Activated naive CD4-positive, alpha-beta T cell treated with anti-CD3 and anti-CD28 coated beads, Interleukin-2, amount 50 U/mL, for 72 hours (primary cell): ENCODE measurements around the gene MLXIP. TPM values are rescaled to one million over a fixed set of nuclear protein-coding genes. Genes with fewer than 3 reads are reported as not detected.
A peak's percentile ranks its signal among the peaks of the same experiment; 100 is the strongest.

ENCODE experiments used
- ATAC-seq, 2 donors: fragments of 150-1000 bp; cut with Tn5 transposase; 2 replicates each; pipeline ENCODE4 v1.10.0; 2021; ENCODE audit warnings: mild to moderate bottlenecking in 2 of 2, moderate library complexity in 2 of 2
- DNase-seq, 2 donors: peaks; one replicate each; pipeline ENCODE4 v3.0.0; 2021 to 2022; ENCODE audit warnings: low spot score in 2 of 2
- H3K27ac Mint-ChIP-seq, 2 donors: one replicate each; pipeline ENCODE4 v1.8.0; 2022; ENCODE audit warnings: mild to moderate bottlenecking in 2 of 2, mixed read lengths in 2 of 2
- H3K36me3 Mint-ChIP-seq, 2 donors: one replicate each; pipeline ENCODE4 v1.8.0; 2022; ENCODE audit warnings: mixed read lengths in 2 of 2
- H3K9me3 Mint-ChIP-seq, 2 donors: one replicate each; pipeline ENCODE4 v1.8.0; 2022; ENCODE audit warnings: mixed read lengths in 2 of 2
- total RNA-seq, 2 donors: library from RNA; stranded (reverse); gene quantifications; one replicate each; pipeline ENCODE4 v1.2.3, GENCODE V29; 2022

The MLXIP gene
- total RNA-seq, 2 donors from 2014 or later, result 34.9 to 36.0 TPM

DNA sequence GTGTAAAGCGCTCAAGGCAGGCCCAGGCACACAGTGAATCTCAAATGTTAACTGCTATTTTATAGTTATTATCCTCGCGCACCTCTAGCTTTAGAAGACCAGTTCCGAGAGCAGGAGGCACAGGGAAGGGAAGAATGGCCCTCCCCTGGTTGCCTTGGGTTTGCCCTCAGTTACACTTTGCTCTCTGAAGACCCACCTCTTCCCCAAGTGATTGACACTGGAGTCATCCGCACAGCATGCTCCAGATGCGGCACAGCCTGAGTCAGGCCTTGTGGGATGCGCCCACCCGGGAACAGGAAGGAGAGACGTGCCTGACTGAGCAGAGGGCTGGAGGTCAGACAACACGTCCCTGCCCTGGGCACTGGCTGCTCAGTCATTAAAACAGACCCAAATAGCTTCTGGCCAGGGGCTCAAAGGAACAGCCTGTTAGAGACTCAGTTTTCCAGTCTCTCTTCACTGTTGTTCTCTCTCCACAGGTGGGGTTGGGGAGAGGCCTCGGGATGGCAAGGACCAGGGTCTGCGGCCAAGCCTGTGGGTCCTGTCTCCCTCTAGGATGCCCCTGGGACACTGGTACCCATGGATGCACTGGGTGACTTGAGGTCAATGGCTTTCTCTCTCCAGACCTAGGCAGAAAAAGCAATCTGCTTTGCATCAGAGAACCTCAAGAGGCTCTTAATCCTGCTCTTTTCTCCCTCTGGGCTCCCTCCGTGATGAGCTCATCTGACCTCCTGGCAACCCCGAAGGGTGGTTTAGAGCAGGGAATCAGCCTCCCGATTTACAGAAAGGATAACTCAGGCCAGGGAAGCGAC is 13.6 kb upstream of the MLXIP start:
- no peaks in the 10 kb centered on the region for H3K9me3 Mint-ChIP-seq
- H3K36me3 Mint-ChIP-seq, result no peaks in the 10 kb centered on the region
- no peak overlapping the region for H3K27ac Mint-ChIP-seq
- no peak for DNase-seq
- no peak for ATAC-seq

DNA sequence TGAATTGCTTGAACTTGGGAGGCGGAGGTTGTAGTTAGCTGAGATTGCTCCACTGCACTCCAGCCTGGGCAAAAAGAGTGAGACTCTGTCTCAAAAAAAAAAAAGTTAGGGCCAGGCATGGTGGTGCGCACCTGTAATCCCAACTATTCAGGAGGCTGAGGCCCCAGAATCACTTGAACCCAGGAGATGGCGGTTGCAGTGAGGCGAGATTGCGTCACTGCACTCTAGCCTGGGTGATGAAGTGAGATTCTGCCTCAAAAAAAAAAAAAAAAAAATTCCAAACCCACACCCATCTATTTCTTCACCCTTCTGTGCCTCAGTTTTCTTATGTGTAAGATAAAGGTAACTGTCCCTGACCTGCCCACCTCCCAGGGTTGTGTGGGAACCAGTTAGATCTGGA is 11.0 kb upstream of the MLXIP start:
- peak in 1 of 2 donors; percentile 28 for ATAC-seq
- DNase-seq, result no peak
- H3K27ac Mint-ChIP-seq, result peak overlapping the region in 1 of 2 donors; percentile 76
- H3K9me3 Mint-ChIP-seq, result no peaks in the 10 kb centered on the region
- no peaks in the 10 kb centered on the region for H3K36me3 Mint-ChIP-seq

DNA sequence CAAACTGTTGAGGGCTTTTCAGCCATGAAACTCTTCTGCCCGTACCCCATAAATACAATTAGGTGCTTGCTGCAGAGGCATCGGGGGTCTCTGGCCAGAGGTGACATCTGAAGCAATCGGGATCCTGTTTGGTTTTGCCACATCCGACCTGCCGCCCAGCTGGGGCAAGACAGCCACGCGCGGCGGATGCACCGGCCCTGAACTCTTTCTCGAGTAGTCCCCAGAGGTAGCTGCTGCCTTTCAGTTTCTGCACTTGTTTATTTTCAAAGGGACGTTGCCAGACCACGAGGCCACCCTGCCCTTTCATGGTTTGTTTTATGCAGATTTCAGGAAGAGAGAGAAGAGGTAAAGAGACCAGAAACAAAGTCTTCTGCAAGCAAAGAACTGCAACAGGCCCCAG is 10.6 kb upstream of the MLXIP start:
- Mint-ChIP-seq H3K9me3 (no peaks in the 10 kb centered on the region), H3K36me3 (no peaks in the 10 kb centered on the region), H3K27ac (peak overlapping the region in 1 of 2 donors; percentile 76)
- DNase-seq (peak in 1 of 2 donors; percentile 40), ATAC-seq (peak; percentile 58 to 59)

GRCh38 chr12:122072031-122072970 is 6.3 kb upstream of the MLXIP start:
- H3K27ac Mint-ChIP-seq, result no peak overlapping the region
- DNase-seq, result no peak
- no peak for ATAC-seq
- H3K9me3 Mint-ChIP-seq, result no peaks in the 10 kb centered on the region
- no peaks in the 10 kb centered on the region for H3K36me3 Mint-ChIP-seq

DNA sequence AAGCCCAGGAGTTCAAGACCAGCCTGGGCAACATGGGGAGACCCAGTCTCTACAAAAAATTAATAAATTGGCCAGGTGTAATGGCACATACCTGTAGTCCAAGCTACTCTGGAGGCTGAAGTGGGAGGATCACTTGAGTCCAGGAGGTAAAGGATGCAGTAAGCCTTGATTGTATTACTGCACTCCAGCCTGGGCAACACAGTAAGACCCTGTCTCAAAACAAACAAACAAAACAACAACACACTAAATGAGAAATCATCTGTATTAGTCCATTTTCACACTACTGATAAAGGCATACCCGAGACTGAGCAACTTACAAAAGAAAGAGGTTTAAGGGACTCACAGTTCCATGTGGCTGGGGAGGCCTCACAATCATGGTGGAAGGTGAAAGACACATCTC is 4.7 kb upstream of the MLXIP start:
- Mint-ChIP-seq H3K36me3 (no peaks in the 10 kb centered on the region), H3K27ac (no peak overlapping the region), H3K9me3 (no peaks in the 10 kb centered on the region)
- ATAC-seq, result no peak
- DNase-seq, result no peak

- Mint-ChIP-seq H3K27ac (no peak overlapping the region), H3K36me3 (peaks cover 12 to 15% of the 10 kb centered on the region in 2 donors), H3K9me3 (no peaks in the 10 kb centered on the region)
- DNase-seq (peak in 1 of 2 donors; percentile 65), ATAC-seq (no peak)
Observed at GRCh38 chr12:122076743-122077495, 1.6 kb upstream of the MLXIP start.

DNA sequence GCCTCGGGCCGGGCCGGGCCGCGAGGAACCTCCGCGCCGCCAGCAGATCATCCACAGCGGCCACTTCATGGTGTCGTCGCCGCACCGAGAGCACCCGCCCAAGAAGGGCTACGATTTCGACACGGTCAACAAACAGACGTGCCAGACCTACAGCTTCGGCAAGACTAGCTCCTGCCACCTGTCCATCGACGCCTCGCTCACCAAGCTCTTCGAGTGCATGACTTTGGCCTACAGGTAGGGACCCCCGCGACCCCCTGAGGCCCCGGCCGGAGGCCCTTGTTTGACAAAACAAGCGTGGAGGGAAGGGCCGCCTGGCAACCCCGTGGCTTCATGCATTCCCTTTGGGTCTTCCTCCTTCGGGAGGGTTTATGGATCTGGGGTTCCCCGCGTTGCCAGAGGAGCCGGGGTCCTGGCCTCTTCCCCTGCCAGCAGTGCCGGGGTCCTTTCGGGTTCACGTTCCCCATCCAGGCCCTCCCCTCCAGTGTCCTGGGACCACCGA is 526 bp downstream of the MLXIP start:
- H3K36me3 Mint-ChIP-seq, result peaks cover 19 to 22% of the 10 kb centered on the region in 2 donors
- DNase-seq (peak in 1 of 2 donors; percentile 50), ATAC-seq (peak; percentile 1 to 16)
- no peaks in the 10 kb centered on the region for H3K9me3 Mint-ChIP-seq
- H3K27ac Mint-ChIP-seq, result peak overlapping the region; percentile 73 to 91

DNA sequence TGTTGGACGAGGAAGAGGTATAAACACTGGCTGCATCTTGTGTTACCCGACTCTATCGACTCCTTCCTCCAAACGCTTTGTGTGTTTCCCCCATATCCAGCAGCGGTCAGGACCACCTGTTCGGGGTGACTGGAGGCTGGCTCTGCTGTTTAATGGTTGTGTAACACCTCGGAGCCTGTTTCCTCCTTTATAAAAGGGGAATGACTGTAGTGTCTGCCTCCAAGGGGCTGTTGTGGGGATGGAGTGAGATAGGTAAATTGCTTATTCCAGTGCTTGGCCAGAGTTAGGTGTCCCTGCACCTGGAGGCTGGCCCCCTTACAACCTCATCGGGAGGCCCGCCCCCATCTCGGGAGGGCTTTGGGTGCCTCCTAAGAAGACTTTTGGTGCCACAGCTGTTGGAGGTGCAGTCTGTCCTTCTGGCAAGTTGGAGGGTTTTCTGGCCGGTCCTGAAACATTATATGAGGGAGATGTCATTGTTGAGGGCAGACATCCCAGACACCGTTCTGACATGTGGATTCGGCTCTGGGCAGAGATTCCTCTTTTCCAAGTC is 1.1 kb downstream of the MLXIP start:
- DNase-seq (no peak), ATAC-seq (no peak)
- Mint-ChIP-seq H3K9me3 (no peaks in the 10 kb centered on the region), H3K36me3 (peaks cover 23 to 24% of the 10 kb centered on the region in 2 donors), H3K27ac (peak overlapping the region; percentile 73 to 91)

- Mint-ChIP-seq H3K27ac (peak overlapping the region; percentile 38 to 73), H3K36me3 (peaks cover 24 to 25% of the 10 kb centered on the region in 2 donors), H3K9me3 (no peaks in the 10 kb centered on the region)
- ATAC-seq, result peak in 1 of 2 donors; percentile 22
- no peak for DNase-seq
Observed at GRCh38 chr12:122080149-122081082, 1.9 kb downstream of the MLXIP start.

DNA sequence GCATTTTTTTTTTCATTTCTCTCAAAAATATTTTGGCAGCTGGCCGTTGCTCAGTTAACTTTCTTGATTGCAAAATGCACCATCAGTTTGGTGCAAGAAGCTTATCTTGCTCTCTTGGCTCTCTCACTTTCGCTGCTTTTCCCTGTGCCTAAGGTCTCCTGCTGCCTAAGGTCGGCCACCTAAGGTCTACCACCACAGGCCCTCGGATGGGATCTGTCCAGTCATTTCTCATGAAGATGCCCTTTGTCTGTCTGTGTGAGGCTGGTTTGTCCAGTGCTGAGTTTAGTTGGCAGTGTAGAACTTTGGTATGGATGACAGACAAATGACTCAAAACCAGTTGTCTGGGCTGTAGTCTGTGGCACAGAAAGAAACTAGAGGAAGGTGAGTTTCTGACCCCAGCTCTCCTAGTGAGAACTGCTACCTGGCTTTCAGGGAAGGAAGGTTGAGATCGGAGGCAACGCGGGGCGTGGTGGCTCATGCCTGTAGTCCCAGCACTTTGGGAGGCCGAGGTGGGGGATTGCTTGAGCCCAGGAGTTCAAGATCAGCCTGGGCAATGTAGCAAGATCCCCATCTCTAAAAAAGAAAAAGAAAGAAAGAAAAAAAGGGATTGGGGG is 2.6 kb downstream of the MLXIP start:
- peak; percentile 60 to 69 for ATAC-seq
- Mint-ChIP-seq H3K27ac (peak overlapping the region; percentile 65 to 73), H3K9me3 (no peaks in the 10 kb centered on the region), H3K36me3 (peaks cover 29 to 31% of the 10 kb centered on the region in 2 donors)
- DNase-seq, result peak; percentile 29 to 76

GRCh38 chr12:122081697-122082221 is 3.2 kb downstream of the MLXIP start:
- Mint-ChIP-seq H3K36me3 (peaks cover 29 to 31% of the 10 kb centered on the region in 2 donors), H3K9me3 (no peaks in the 10 kb centered on the region), H3K27ac (peak overlapping the region in 1 of 2 donors; percentile 73)
- peak; percentile 5 to 6 for ATAC-seq
- no peak for DNase-seq

DNA sequence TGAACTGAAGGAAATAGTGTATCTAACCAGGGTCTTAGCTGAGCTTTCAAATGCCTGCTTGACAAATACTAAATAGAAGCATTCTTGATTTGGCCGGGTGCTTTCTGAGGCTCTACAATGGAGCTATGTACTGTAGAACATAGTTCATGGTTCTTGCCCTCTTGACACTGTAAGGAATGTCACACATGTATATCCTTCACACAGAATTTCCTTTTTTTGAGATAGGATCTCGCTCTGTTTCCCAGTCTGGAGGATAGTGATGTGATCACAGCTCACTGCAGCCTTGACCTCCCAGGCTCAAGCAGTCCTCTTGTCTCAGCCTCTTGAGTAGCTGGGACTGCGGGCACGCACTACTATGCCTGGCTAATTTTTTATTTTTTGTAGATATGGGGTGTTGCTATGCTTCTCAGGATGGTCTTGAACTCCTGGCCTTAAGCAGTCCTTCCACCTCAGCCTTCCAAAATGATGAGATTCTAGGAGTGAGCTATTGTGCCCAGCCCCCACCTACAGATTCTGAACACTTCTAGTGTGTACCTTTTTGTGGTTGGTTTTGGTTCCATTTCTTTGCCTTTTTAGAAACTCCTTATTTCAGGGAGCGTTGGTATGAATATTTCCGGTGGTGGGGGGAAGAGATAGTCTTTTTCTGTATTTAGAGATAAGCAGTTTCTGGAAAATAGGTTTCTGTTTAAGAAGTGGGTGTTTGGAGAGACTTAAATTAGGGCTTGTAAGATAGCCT is 4.2 kb downstream of the MLXIP start:
- H3K9me3 Mint-ChIP-seq, result no peaks in the 10 kb centered on the region
- peak overlapping the region in 1 of 2 donors; percentile 48 for H3K27ac Mint-ChIP-seq
- DNase-seq, result no peak
- H3K36me3 Mint-ChIP-seq, result peaks cover 29 to 36% of the 10 kb centered on the region in 2 donors
- peak in 1 of 2 donors; percentile 6 for ATAC-seq

DNA sequence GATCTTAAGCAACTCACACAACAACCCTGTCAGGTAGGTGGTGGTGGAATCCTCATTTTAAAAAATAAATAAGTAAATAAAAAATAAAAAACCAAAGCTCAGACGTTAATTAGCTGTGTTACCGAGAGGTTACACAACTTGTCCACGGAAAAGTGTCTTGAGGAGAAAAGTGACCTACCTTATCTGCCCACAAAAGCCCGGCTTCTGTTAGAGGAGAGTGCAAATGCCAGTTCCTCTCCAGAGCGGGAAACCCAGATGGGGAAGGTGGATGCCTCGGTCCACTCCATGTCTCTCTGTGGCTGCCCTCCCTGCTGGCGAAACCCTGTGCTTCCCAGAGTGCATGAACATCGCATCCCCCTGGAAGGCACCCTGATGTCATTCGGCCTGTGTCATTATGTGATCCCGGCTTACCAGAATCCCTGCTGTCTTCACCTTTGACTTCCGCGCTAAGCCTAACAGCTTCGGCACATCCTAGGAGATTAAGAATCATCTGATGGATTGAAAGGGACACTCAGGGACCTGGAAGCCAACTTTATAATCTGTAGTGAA is 6.4 kb downstream of the MLXIP start:
- peaks cover 21 to 31% of the 10 kb centered on the region in 2 donors for H3K36me3 Mint-ChIP-seq
- DNase-seq (no peak), ATAC-seq (no peak)
- H3K27ac Mint-ChIP-seq, result no peak overlapping the region
- no peaks in the 10 kb centered on the region for H3K9me3 Mint-ChIP-seq

DNA sequence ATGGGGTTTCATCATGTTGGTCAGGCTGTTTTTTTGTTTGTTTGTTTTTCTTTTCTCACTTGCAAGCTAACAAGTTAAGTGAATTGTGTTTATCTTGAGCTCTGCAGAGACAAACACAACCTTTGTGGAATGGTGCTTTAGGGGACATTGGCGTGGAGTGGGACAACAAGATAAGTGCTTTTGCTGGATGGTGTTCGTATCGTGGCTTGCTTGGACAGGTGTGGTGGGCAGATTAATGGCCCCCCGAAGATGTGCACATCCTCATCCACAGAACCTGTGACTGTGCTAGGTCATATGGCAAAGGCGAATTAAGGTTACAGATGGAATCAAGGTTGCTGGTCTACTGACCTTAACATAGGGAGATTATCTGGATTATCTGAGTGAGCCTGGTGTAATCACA is 7.0 kb downstream of the MLXIP start:
- peak overlapping the region in 1 of 2 donors; percentile 48 for H3K27ac Mint-ChIP-seq
- peaks cover 14 to 24% of the 10 kb centered on the region in 2 donors for H3K36me3 Mint-ChIP-seq
- H3K9me3 Mint-ChIP-seq, result no peaks in the 10 kb centered on the region

More for the DNA sequence above, 7.0 kb downstream of the MLXIP start:
- DNase-seq, result no peak
- no peak for ATAC-seq
